Testis (tissue), 3 donors: ENCODE data around the gene REXO5. TPM values are rescaled to one million over a fixed set of nuclear protein-coding genes. Genes with fewer than 3 reads are reported as not detected.

Experiments used
- DNase-seq: peaks from one replicate; pipeline ENCODE4 v3.0.0-alpha.2; 2019
- H3K27ac ChIP-seq, 2 donors: fragments of 200-600 bp; sonication (generic); one replicate each; pipeline ENCODE4 v1.5.1; 2019
- H3K27me3 ChIP-seq: fragments of 200-600 bp; sonication (generic); one replicate; pipeline ENCODE4 v1.5.1; 2019
- H3K36me3 ChIP-seq: fragments of 200-600 bp; sonication (generic); one replicate; pipeline ENCODE4 v1.5.1; 2017; ENCODE audit warnings: low read depth; ENCODE audit errors: missing control alignments
- H3K4me1 ChIP-seq: fragments of 200-600 bp; sonication (generic); one replicate; pipeline ENCODE4 v1.5.1; 2019
- H3K4me3 ChIP-seq, 2 donors: fragments of 200-600 bp; sonication (generic); one replicate each; pipeline ENCODE4 v1.5.1; 2017 to 2019
- H3K9me3 ChIP-seq: fragments of 200-600 bp; sonication (generic); one replicate; pipeline ENCODE4 v1.5.1; 2017
- CTCF ChIP-seq, 3 experiments: fragments of 450-650 bp in 2 of 3; fragments of 200-600 bp in 1 of 3; sonication (generic) in 1 of 3; IDR thresholded peaks; one replicate each; pipeline ENCODE4 v1.5.1; 2016 to 2019; ENCODE audit warnings: antibody characterized with exemption in 3 of 3, mild to moderate bottlenecking in 2 of 3, moderate library complexity in 1 of 3
- POLR2A ChIP-seq: fragments of 450-650 bp; IDR thresholded peaks from one replicate; pipeline ENCODE4 v1.6.1; 2017; ENCODE audit warnings: antibody characterized with exemption, mild to moderate bottlenecking, moderate library complexity
- WGBS, 2 donors: methylation state at CpG; one replicate each; pipeline ENCODE4 v1.1.5; 2018; 5-methylcytosine and 5-hydroxymethylcytosine counted together
- intact Hi-C: fragments of 100-400 bp; cut with DNase I; formaldehyde crosslinking; loops from one replicate; pipeline ENCODE4 v1.15.1; 2023; ENCODE audit warnings: low total_unique reads
- polyA plus RNA-seq: library from polyadenylated mRNA; stranded (reverse); fragments of 350-450 nt; fragmentation: Illumina TruSeq; extraction: RNeasy Lipid Tissue Mini Kit (QIAGEN cat#74804); gene quantifications from one replicate; pipeline ENCODE4 v1.2.3, GENCODE V29; 2014; ENCODE audit warnings: low read depth, low replicate concordance; ENCODE audit not compliant: insufficient read depth
- total RNA-seq, 2 donors: library from RNA; depleted of rRNA; stranded (reverse); fragments of >200 nt; gene quantifications; one replicate each; pipeline ENCODE4 v1.2.3, GENCODE V29; 2016

Gene REXO5
- total and polyA plus RNA-seq, 3 donors from 2014 or later, result 228 to 991 (median 234) TPM

GRCh38 chr16:20844588-20844987, 38.3 kb downstream of the REXO5 start:
- no peak overlapping the region for H3K27ac ChIP-seq
- no peaks in the 10 kb centered on the region for H3K36me3 ChIP-seq
- TF ChIP-seq CTCF (IDR thresholded peaks at IDR 0.05) (no peak), POLR2A (no peak)
- H3K4me3 ChIP-seq, result no peak overlapping the region
- no peak for DNase-seq
- H3K27me3 ChIP-seq, result no peaks in the 10 kb centered on the region
- no peaks in the 10 kb centered on the region for H3K9me3 ChIP-seq
- no peaks in the 10 kb centered on the region for H3K4me1 ChIP-seq
- 75 to 91% methylated on average over 3 of the region's 3 CpGs for WGBS, 2 donors
- intact Hi-C loops, result loop anchor here (10.0 kb wide), 1 partner anchor 240 kb away; no protein-coding TSS in a partner anchor

- Histone ChIP-seq H3K27ac (no peak overlapping the region), H3K36me3 (no peaks in the 10 kb centered on the region), H3K27me3 (no peaks in the 10 kb centered on the region), H3K4me3 (no peak overlapping the region), H3K4me1 (peaks cover 12% of the 10 kb centered on the region), H3K9me3 (no peaks in the 10 kb centered on the region)
- no peak for TF ChIP-seq POLR2A
- TF ChIP-seq CTCF (IDR thresholded peaks at IDR 0.05), result no peak
- no peak for DNase-seq
- 74 to 93% methylated on average over 6 of the region's 6 CpGs for WGBS, 2 donors
- intact Hi-C loops, result loop anchor here (10.0 kb wide), 1 partner anchor 239 kb away; no protein-coding TSS in a partner anchor
Measured at GRCh38 chr16:20846030-20846429, 39.7 kb downstream of the REXO5 start.

GRCh38 chr16:20846551-20846950, 40.2 kb downstream of the REXO5 start:
- Histone ChIP-seq H3K27ac (no peak overlapping the region), H3K4me3 (no peak overlapping the region), H3K4me1 (peaks cover 17% of the 10 kb centered on the region), H3K9me3 (no peaks in the 10 kb centered on the region), H3K36me3 (no peaks in the 10 kb centered on the region), H3K27me3 (no peaks in the 10 kb centered on the region)
- no peak for TF ChIP-seq CTCF (IDR thresholded peaks at IDR 0.05)
- TF ChIP-seq POLR2A, result no peak
- intact Hi-C loops, result loop anchor here (10.0 kb wide), 1 partner anchor 238 kb away; no protein-coding TSS in a partner anchor
- DNase-seq, result no peak

- 92 to 98% methylated on average over 2 of the region's 2 CpGs for WGBS, 2 donors
- H3K27me3 ChIP-seq, result no peaks in the 10 kb centered on the region
- no peak overlapping the region for H3K4me3 ChIP-seq
- no peaks in the 10 kb centered on the region for H3K36me3 ChIP-seq
- no peaks in the 10 kb centered on the region for H3K9me3 ChIP-seq
- DNase-seq, result no peak
- peaks cover 27% of the 10 kb centered on the region for H3K4me1 ChIP-seq
- TF ChIP-seq POLR2A (no peak), CTCF (IDR thresholded peaks at IDR 0.05) (no peak)
- no peak overlapping the region for H3K27ac ChIP-seq
- intact Hi-C loops, result loop anchor here (10.0 kb wide), 1 partner anchor 237 kb away; no protein-coding TSS in a partner anchor
Measured at GRCh38 chr16:20847550-20847949, 41.2 kb downstream of the REXO5 start.
